Measurements from ENCODE around the gene EIF2B2.

DNA sequence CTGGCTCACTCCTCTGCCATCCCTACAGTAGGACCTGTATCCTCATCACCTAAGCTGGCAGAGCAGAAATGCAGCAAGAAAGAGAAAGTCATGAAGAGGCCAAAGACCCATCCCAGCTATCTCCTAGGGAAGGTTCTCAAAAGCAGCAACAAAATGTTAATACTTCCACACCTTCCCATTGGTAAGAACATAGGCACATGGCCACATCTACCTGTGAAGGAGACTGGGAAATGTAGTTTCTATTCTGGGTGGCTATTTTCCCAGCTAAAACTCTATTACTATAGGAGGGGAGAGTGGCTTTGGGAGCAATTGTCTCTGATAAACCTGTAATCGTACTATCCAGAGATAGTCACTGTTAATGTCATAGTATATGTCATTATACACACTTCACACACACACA, 13.7 kb upstream of the EIF2B2 start:
- TF ChIP-seq CTCF (conservative IDR thresholded peaks at IDR 0.05; ENCODE audit: low read length), result no peak
- no peak for TF ChIP-seq EZH2phosphoT487 (IDR thresholded peaks at IDR 0.05; ENCODE audit: borderline replicate concordance)
